Right lung (tissue), 5 donors: ENCODE results near the gene ERCC6. TPM values are rescaled to one million over a fixed set of nuclear protein-coding genes. Genes with fewer than 3 reads are reported as not detected.

Experiments used
- DNase-seq, 2 donors: peaks; one replicate each; pipeline ENCODE4 v3.0.0-alpha.2; 2013
- polyA plus RNA-seq, 5 donors: library from polyadenylated mRNA; unstranded; fragments of 120-200 nt; gene quantifications; one replicate each; pipeline versions ENCODE4 v1.2.1 to v1.2.3, GENCODE V29; 2013; ENCODE audit warnings: inconsistent platforms in 1 of 5, low replicate concordance in 1 of 5; ENCODE audit not compliant: insufficient read length in 5 of 5, insufficient read depth in 1 of 5

Gene ERCC6
- polyA plus RNA-seq, 5 donors: 12.0 to 22.8 (median 20.7) TPM

DNA sequence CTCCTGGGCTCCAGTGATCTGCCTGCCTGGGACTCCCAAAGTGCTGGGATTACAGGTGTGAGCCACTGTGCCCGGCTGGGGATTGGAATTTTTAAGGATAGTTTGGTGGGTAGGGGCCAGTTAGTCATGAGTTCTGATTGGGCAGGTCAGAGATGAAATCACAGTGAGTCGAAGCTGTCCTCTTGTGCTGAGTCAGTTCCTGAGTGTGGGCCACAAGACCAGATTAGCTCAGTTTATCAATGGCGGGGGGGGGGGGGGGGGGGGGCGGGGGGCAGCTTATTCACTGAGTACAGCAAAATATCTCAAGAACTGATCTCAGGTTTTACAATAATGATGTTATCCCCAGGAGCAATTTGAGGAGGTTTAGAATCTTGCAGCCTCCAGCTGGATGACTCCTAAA is 11.6 kb upstream of the ERCC6 start:
- no peak for DNase-seq

GRCh38 chr10:49549640-49550346 is 10.9 kb upstream of the ERCC6 start:
- no peak for DNase-seq

DNA sequence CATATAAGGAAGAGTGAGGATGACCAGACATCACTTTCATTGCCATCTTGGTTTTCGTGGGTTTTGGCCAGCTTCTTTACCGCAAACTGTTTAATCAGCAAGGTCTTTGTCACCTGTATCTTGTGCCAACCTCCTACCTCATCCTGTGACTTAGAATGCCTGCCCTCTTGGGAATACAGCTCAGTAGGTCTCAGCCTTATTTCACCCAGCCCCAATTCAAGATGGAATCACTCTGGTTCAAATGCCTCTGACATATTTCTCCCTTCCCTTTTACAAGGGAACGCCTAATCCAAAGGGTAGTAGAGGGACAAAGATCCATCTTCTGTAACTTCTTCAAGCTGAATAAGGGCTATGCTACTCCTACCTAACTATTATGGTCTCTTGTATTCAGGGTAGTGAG is 4.7 kb upstream of the ERCC6 start:
- DNase-seq: no peak

GRCh38 chr10:49542353-49542752 is 3.4 kb upstream of the ERCC6 start:
- no peak for DNase-seq

GRCh38 chr10:49541762-49542161 is 2.8 kb upstream of the ERCC6 start:
- DNase-seq: no peak

GRCh38 chr10:49540056-49540797 is 1.3 kb upstream of the ERCC6 start:
- DNase-seq: no peak

- peak; percentile 30 to 31 for DNase-seq
Measured at GRCh38 chr10:49539320-49539885, 482 bp upstream of the ERCC6 start.

DNA sequence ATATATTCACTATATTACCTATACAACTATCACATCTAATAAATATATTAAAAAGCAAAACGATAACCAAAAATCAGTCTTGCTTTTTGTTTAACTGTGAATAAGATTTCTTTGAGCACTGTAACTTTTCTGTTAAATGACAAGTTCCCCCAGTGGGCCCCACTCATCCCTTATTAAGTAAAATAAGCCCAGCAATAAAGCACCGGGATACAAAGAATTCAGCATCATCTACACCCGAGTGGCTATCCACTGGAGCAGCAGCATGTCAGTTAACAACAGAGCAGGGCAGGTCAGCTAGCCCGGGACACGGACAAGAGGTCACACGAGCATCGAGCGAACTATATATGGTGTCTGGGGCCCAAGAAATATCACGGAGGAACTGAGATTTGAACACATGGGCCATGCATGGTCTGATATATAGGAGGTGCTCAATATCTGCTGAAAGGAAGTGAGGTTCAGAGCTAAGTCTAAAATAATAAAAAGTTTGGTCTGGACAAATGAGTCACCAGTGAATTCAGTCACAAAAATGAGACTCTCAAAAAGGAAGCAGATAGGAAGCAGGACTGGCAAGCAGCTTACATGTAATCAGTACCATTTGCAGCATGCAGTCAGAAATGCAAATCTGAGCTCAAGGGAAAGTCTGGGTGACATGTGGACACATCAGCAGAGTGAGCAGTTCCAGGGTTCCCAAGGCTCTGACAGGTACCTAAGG is 4.1 kb downstream of the ERCC6 start:
- DNase-seq: no peak

GRCh38 chr10:49532461-49532860 is 6.5 kb downstream of the ERCC6 start:
- DNase-seq: no peak

DNA sequence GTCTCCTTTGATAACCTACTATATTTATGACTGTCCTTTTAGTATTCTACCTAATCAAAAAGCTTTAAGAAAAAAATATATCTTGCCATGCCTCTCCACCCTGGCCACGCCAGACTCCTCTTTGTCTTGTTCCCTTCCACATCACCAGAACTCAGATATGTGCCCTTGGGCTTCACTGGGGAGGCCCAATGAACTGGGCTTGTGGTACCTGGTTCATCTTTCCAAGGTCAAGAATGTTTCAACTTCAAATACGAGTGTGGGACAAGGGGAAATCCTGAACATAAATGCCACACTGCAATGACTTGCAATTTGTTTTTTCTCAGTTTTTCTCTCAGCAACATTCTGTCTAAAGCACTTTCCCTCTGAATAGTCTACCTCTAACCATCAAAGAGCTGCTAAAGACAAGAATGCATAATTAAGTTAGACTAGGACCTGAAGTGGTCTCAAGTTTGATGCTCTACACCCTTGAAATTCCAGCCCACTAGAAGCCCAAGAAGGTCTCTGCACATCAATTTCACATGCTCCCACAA is 9.9 kb downstream of the ERCC6 start:
- no peak for DNase-seq

DNA sequence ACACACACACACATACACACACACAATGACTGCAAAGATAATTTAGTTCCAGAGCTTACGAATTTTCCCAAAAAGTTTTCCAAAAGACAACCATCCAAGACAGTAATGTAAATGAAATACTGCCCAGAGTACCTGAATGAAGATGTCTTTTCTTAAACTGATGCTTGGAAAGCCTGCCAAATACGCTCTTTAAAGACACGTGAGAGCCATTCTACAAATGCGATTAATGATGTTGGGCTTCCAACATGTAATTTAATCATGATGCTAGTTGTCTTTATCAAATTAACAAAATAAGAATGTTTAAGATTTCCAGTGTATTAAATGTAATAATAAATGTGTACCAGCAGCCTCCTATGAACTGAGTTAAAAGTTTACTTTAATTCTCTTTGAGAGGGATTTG is 11.1 kb downstream of the ERCC6 start:
- no peak for DNase-seq

DNA sequence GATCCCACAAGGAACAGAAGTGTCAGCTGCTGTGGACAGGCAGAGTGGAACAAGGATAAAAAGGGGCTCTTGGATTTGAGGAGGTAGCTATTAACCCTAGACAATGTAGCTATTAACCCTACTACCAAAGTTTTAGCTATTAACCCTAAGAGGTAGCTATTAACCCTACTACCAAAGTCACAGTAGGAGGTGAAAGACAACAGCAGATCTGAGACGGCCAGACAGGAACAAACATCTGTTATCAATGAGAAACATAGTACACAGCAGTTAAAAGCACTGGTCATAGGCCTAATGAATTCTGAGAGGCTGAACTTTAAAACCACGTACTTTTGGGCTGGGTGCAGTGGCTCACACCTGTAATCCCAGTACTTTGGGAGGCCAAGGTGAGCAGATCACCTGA is 11.9 kb downstream of the ERCC6 start:
- no peak for DNase-seq

GRCh38 chr10:49526619-49527018 is 12.3 kb downstream of the ERCC6 start:
- no peak for DNase-seq

DNA sequence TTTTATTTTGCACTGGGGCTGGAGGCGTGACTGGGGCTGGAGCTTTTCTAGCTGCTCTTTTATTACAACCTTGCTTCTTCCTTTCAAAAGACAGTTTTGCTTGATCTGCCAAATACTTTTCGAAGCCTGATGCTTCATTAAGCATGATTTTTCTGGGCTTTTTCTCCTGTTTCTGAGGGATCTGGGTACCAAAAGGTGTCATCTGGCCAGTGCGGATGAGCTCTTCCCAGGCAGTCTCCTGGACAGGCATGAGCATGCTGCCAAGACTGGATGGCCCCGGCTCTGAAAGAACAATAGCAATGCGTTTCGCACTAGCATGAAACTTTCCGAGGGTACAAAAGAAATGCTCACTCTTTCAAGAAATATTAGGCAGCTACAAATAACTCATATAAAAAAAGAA is 14.4 kb downstream of the ERCC6 start:
- DNase-seq: no peak

DNA sequence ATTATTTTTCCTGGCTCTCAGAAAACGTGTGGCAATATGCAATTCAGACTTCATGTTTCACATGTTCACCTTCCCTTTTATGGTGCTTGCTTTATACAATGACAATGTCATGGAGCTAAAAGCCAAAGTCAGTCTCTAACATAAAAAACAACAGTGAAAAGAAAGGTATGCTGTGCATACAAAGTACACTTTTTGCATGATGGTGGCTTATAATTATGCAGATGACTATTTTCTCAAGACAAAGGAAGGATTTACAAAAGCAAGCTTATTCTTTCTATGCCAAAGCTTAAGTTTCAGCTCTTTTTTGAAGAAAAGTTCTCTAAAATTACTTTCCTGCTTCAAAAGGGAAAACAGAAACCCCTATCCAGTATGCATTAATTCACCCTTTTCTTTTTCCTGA is 15.6 kb downstream of the ERCC6 start:
- DNase-seq: no peak

DNA sequence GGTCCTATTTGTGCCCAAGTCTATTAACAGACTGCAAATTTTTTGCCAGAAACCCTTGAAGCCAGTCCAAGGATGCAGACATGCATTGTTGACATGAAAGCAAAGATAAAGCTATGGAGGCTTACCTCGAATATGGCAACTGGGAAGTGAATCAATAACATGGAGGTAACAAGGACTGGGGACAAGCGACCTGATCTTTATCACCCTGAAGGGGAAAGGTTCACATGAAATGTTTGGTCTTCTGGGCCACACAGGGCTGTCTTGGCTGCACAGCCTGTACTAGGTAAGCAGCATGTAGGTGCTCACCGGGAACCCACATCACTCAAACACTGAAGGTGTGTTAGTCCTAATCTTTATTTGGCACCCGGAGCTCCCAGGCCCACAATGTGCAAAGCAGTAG is 17.9 kb downstream of the ERCC6 start:
- no peak for DNase-seq

GRCh38 chr10:49520122-49520775 is 18.7 kb downstream of the ERCC6 start:
- DNase-seq: no peak

DNA sequence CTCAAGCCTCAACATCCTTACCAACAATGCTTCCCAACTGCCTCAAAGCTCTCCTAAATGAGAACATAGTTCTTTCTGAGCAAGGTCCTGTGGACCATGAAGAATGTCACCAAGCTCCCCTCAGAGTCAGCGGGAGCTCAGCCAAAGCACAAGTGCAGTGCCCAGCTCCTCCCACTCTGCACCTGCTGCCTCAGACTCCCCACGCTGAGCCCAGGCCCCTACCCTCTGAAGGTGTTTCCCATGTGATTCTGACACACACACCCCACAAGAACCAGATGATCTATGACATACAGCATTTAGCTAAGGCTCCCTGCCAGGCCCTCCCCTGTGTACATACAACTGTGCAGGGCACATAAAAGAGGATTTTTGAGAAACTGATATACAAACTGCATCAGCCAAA is 19.2 kb downstream of the ERCC6 start:
- DNase-seq: no peak

DNA sequence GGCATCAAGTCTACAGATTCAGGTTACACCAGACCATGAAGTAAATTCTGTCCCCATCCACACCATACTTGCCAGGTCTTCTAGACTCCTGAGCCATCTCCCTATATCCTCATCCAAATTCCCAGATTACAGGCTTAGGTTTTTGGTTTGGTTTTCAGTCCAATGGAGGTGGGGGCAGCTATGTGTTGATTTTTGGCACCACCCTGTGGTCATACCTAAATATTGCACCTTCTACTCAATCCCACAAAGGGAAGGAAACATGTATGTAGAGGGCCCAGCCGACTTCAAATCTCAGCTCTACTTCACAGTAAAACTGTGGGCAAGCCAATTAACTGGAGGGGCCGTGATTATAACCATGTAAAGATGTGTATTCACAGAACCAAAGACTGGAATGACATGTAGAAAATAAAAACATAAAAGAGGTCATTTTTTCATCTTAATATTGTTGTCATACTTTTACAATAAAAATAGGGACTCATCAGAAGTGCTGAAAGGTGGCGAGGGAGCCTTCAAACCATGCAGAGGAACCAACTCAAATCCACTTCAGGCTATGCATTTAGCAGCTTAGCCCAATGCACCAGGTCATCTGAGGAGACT is 19.8 kb downstream of the ERCC6 start:
- peak in 1 of 2 donors; percentile 18 for DNase-seq

GRCh38 chr10:49518566-49518965 is 20.4 kb downstream of the ERCC6 start:
- no peak for DNase-seq

GRCh38 chr10:49516216-49516970 is 22.5 kb downstream of the ERCC6 start:
- DNase-seq: no peak
